GM19023 (cell line): ENCODE measurements around the gene RALGPS1.
A peak's percentile ranks its signal among the peaks of the same experiment; 100 is the strongest.

Experiments used
- ATAC-seq: cut with Tn5 transposase; IDR thresholded peaks from one replicate; pipeline ENCODE4 v1.9.1; 2021; ENCODE audit warnings: mild to moderate bottlenecking, moderate library complexity; ENCODE audit not compliant: unreplicated experiment

RALGPS1 gene, protein sequence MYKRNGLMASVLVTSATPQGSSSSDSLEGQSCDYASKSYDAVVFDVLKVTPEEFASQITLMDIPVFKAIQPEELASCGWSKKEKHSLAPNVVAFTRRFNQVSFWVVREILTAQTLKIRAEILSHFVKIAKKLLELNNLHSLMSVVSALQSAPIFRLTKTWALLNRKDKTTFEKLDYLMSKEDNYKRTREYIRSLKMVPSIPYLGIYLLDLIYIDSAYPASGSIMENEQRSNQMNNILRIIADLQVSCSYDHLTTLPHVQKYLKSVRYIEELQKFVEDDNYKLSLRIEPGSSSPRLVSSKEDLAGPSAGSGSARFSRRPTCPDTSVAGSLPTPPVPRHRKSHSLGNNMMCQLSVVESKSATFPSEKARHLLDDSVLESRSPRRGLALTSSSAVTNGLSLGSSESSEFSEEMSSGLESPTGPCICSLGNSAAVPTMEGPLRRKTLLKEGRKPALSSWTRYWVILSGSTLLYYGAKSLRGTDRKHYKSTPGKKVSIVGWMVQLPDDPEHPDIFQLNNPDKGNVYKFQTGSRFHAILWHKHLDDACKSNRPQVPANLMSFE

DNA sequence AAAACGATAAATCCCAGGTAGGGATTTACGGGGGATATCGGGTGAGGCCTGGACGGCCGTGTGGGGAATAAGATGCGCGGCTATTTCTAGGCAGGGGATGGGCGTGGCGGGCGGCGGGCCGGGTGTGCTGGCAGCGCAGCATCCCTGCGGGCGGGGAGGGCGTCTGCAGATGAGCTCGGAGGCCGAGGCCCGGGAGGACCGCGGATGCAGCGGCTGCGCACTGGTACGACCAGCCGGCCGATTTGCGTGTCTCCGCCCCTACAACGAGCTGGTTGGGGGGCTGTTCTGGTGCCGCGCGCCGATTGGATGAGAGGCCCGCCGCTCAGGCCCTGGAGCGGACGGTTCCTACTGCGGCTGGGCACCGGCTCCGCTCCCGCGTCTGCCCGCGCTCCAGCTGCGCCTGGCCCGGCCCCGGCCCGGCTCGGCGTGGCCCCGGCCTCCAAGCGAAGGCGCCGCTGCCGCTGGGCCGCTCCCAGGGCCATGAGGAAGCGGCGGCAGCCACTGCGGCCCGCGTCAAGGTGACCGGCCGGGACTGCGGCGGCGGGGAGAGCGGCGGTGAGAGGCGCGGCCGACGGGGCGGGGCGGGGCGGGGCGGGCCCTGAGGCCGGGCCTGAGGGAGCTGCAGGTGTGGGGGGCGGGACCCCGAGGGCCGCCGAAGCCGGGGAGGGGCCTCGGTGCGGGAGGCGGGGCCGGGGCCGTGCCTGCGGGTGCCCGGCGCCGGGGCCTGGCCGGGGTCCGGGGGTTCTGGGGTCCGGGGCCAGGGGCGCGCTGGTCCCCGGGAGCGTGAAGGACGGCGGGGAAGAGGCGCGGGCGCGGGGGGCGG, at the start of gene RALGPS1:
TSS of gene RALGPS1 (plus strand) at position 325 of the 823 bp plus-strand sequence. CDS start 47,508 bp downstream, outside the sequence.
- peak; percentile 97 for ATAC-seq

DNA sequence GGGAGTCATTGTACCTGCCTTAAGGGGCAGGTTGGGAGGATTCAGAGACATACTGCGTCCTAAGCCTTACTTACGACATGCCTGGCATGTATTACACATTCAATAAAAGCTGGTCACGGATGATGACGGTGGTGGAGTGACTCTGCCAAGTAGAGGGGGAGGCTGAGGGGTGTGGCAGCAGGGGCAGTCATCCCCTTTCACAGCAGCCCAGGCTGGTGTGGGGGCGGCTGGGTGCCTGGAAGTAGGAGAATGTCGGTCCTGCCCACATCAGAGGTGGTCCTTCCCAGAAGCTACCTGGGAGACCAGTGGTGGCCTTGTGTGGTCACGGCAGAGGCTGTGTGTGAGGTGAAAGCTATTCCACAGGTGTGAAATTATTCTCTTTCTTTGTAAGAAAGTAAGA, 45.2 kb upstream of the RALGPS1 start:
- no peak for ATAC-seq

DNA sequence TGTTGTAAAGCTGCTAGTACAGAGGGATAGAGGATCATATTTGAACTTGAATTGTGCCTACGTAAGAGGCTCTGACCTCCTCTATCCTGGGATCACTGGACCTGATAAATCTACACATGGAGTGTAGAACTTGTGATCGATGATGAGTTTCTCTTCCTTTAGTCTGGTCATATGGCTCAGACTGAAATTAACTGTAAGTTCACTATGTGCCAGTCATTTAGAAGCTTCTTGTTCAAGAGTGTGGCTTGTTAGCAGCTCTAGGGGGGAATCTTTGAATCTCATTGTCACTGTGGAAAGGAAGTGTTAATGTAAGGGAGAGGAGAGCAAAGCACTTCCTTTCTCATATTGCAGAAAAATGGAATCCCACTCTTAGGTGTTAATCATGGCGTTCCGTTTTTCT, 42.1 kb upstream of the RALGPS1 start:
- no peak for ATAC-seq

DNA sequence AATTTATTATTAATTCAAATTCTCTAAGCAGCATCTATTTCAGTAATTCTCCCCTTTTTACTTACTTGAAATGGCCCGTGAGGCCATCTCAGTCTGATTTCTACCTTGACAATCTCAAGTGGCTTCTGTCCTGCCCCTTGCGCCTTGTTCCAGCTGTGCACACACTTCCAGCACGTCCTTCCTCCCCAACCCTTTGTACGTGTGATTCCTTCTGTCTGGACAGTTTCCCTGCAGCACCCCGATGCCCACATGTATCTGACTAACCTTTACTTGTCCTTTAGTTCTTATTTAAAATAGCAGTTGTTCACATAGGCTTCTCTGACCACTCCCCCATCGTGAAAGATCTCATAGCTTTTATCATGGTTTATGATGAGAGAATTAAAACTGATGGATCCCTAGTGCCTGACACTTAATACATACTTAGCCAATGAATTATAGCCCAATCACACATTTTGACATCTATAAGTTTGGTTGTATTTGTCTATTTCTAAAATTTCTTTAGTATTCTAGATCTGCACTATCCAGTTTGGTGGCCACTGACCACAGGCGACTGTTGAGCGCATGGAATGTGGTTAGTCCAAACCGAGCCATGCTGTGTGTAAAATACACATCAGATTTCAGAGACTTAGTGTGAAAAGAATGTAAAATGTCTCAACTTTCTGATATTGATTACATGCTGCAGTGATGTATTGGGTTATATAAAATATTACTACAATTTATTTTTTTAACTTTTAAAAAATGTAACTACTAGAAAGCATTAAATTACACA, 39.9 kb upstream of the RALGPS1 start:
- ATAC-seq = no peak

DNA sequence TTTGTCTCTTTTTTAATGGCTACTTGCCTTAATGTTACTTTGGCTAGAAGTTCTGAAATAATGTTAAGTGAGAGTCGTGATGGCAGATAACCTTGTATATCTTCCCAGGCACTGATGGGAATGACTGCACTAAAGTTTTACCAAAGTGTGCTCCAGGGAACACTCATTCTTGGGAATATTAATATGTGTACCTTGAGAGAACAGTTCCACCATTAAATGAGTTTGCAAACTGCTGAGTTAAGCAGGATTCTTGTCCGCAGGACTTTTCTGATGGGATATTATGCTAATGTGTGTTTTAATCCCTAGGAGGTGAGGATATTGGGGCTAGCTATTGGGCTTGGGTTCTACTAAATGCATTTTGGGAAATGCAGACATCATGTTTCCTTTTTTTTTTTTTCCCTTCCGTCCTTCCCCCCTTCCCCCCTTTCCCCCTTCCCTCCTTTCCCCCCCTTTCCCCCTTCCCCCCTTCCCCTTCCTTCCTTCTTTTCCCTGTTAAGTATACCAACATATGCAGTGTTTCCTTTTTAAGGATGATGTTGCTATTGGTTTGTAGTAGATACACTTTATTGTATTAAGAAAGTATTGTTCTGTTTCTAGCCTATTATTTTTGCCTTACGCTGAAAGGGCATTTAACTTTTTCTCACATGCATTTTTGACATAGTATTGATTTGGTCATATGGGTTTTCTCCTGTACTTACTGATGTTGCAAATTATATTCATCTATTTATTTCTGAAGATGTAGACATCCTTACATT, 38.6 kb upstream of the RALGPS1 start:
- ATAC-seq = no peak

DNA sequence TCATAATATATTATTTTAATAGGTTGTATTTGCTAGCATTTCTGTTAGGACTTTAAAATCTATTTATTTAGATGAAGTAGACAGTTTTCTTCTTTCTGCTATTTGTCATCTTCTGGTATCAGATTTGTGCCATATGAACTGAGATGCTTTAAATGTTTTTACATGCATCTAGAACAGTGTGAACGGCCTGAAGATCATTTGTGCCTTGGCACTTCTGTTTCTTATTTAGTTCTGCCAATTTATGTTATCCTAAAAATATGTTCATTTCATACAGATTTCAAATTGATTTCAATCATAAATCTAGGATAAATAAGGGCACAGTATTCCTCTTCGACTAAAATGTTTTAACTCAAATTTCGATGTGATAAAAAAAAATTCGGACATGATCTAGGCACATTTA, 38.1 kb upstream of the RALGPS1 start:
- ATAC-seq = no peak

DNA sequence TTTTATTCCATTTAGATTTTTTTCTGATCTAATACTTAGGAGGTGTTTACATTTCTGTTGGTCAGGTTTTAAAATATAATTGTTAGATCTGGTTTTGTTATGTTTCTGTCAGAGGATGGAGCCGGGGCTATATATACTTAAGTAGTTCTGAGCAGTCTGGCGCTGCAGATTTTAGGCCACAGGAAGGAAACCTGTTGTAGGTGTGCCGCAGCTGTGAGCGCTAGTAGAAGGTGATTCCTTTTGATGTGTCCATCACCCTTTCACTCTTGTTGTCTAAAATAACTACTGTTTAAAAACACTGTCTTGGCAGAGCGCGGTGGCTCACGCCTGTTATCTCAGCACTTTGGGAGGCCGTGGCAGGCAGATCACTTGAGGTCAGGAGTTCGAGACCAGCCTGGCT, 37.2 kb upstream of the RALGPS1 start:
- ATAC-seq = no peak

DNA sequence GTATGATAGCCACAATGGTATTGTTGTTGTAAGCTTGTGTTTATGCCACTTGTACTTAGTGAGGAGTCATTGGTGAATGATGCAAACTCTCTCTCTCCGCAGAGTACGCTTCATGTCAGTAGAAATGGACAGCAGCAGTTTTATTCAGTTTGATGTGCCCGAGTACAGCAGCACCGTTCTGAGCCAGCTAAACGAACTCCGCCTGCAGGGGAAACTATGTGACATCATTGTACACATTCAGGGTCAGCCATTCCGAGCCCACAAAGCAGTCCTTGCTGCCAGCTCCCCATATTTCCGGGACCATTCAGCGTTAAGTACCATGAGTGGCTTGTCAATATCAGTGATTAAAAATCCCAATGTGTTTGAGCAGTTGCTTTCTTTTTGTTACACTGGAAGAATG, 35.3 kb upstream of the RALGPS1 start:
- ATAC-seq = no peak

DNA sequence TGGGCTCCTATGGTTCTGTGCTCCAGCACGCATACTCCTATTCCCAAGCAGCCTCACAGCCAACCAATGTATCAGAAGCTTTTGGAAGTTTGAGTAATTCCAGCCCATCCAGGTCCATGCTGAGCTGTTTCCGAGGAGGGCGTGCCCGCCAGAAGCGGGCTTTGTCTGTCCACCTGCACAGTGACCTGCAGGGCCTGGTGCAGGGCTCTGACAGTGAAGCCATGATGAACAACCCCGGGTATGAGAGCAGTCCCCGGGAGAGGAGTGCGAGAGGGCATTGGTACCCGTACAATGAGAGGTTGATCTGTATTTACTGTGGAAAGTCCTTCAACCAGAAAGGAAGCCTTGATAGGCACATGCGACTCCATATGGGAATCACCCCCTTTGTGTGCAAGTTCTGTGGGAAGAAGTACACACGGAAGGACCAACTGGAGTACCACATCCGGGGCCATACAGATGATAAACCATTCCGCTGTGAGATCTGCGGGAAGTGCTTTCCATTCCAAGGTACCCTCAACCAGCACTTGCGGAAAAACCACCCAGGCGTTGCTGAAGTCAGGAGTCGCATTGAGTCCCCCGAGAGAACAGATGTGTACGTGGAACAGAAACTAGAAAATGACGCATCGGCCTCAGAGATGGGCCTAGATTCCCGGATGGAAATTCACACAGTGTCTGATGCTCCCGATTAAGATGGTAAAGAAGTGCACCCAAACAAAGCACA, 34.2 kb upstream of the RALGPS1 start:
- ATAC-seq = no peak

DNA sequence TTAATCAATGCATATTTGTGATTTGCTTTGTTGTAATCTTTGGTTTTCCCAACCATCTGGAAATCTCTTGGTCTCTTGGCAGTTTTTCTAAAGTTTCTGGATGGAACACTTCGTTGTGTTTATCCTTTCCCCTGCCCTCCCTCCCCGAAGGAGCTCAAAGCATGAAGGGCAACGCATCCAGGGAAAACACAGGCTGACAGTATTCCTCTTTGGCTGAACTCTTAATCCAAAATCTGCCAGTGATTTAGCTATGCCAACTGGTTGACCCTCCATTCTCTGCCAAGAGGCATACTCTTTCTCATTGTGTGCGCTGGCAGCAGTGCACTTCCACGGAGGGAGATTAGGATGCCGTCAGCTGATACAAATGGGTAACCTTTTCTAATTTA, 33.6 kb upstream of the RALGPS1 start:
- no peak for ATAC-seq

DNA sequence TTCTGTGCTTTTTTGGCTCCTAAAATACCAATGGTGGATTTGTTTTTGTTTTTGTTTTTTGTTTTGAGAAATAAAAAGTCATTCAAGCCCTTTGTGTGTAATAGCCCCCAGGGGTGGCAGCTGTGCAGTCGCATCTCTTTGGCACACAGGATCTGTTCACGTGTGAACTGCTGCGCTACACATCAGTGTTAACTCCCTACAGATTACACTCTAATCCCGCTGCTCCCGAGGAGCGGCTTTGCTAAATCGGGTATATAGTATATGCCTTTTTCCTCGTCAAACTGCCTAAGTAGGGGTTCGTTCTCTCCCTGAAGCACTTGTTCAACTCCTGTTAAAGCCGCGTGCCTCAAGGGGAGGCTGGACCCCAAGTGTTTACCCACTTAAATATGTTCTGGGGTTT, 31.8 kb upstream of the RALGPS1 start:
- ATAC-seq = no peak

DNA sequence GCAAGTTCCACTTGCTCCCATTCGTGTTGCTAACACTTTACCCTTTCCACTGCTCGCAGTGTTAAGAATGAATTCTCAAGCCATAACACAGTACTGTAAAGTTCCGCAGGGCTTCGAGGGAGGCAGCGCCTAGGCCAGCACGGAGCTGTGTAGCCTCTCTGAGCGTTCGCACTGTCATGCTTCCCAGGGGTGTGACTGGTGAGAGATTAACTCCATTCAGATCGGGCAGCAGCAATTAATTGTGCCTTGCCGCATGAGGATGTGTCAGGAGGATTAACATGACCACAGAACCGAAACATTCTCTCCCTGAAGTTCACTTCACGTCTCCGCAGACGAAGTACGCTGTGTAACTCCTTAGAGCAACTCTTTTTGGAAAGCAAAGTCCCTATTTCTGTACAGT, 30.9 kb upstream of the RALGPS1 start:
- no peak for ATAC-seq

DNA sequence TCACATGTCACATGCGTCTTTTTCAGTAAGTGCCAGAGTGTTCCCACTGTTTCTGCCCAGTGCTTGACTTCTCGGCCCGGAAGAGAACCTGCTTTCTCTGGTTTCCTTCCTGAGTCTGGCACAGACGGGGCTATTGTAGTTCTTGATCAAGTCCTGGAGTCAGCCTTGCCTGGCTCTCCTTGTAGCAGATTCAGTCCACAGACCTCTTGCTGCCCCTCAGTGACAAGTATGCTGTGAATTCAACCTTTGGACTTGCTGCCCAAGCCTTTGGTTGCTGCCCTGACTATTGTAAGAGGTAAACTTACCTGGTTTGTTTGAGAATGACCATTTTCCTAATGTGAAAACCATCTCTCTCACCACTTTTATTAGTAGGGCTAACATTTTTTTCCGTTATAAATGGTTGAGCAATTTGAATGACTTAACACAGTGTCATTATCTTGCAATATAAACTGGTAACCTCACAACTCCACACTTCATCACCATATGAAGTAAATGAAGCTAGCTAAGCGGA, 29.4 kb upstream of the RALGPS1 start:
- no peak for ATAC-seq

DNA sequence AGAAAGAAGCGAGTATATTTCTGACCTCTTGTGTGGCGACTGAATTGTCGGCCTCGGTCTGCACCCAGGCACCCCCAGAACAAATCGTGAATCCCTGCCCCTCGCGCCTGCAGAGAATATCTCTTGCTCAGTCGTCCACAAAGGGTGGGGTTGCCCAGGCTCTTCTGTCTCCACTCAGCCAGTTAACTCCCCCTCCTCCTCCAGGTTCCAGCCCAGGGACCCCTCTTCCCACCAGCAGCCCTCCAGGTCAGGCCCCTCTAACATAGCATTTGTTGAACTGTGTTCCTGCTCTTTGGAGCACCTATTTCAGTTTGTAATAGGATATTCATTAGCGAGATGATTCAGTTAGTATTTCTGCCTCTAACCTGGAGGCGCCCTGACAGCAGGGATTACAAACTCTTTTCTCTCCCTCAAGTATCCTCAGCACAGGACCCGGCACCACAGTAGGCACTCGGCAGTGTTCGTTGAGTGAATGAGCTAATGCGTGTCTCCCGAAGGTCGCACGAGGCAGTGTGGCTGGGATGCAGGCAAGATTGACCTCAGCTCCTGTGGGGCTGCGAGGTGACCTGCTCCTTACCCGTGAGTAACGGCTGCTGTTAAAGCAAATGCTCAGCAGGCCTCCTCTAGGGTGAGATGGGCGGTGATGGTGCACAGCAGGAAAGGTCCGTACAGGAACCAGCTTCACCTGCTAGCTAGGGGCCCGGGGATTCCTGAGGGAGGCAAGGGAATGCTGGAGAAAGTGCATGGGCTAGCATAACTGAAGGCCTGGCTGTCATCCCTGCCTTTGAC, 28.4 kb upstream of the RALGPS1 start:
- ATAC-seq = no peak

DNA sequence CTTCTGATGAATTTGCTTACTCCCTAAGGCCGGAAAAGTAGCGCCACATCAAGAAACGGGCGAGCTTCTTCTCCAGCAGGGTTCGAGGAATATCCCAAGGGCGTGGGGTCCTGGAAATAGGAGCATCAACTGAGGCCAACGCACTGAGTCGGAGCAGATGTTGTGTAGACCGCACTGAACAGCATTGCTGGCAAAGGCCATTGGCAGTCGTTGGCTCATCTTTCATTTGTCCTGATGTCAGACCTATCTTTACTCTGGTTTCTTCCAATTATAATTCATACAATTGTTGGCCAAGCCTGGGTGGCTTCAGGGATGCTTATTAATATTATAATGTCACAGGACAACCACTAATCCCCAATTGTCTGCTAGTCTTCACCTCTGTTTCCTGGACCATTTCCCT, 27.7 kb upstream of the RALGPS1 start:
- no peak for ATAC-seq

DNA sequence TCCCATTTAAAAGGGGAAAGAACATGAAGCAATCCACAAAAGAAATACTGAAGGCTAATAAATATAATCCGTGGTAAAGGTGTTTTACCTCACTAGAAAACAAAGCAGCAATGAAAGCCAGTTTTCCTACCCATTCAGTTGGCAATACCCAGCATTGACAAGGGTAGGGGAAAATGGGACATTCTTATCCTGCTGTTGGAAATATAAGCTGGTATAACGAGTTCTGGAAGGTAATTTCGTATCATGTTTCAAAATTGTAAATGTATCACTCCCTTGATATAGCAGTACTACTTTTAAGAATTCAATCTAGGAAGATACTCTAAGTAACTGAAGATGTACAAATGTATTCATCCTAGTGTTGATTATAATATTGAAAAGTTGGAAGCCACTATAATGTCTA, 22.9 kb upstream of the RALGPS1 start:
- no peak for ATAC-seq

DNA sequence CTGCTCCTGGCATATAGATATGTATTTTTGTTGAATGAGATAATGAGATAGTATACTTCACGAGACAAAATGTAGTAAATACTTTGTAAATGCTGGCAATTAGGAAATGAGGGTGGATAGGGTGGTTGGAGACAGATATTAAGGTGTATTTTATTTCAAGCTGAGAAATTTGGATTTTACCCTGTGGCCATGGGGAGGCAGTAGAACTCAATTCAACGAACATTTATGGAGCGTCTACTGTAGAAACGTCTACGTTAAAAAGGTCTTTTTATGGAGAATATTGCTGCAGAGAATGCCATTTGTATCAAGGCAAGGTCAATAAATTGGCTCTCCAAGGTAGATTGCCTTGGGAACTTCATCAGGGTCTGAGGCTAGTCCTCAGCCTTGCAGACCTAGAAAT, 21.5 kb upstream of the RALGPS1 start:
- ATAC-seq = no peak

DNA sequence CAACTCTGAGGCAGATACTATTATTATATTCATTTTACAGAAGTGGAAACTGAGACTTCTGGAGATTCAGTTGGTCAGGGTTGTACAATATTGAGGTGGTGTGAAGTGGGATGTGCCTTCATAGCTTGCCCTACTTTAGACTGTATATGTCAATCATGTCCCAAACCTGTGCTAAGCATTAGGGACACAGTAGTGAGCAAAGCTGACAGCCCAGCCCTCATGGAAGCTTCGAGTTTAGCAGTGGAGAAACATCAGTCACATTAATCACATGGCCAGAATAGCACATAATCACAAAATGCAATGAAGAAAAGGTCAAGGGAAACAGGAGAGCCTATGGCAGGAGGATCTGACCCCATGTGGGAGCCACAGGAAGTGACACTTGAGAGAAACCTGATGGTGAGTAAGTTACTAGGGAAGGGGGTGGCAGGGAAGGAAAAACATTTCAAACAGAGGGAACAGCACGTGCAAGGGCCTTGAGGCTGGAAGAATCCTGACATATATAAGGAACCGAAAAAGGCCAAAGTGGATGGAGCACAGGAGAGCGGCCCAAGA, 20.5 kb upstream of the RALGPS1 start:
- no peak for ATAC-seq

DNA sequence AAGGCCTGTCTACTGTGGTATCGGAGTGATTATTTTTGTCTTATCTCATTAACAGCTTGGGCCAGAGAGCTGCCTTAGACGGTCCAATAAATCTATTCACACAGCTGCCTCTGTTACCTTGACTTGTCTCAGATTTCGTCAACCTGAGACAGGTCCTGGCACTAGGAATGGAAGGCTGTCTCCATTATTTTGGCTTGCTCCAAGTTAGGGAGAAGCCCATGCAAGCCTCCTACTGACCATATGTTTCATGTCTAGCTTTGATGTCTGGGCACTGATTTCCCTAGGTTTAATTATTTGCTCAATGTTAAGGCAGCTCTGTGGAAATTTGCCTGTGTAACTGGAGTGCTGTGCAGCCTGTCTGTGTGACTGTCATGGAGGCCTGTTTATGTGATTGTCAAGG, 12.4 kb upstream of the RALGPS1 start:
- ATAC-seq = no peak
